Type B pancreatic cell (in vitro differentiated cells): Measurements from ENCODE around the gene EFNA5. TPM values are rescaled to one million over a fixed set of nuclear protein-coding genes. Genes with fewer than 3 reads are reported as not detected.

Source experiments
- DNase-seq: peaks from one replicate; pipeline ENCODE4 v3.0.0; 2021; ENCODE audit warnings: mixed read lengths; ENCODE audit not compliant: unreplicated experiment; ENCODE audit errors: extremely low spot score
- H3K27ac Mint-ChIP-seq: 2 replicates; pipeline ENCODE4 v1.8.0; 2021; ENCODE audit warnings: mild to moderate bottlenecking, mixed read lengths
- H3K27me3 Mint-ChIP-seq: 2 replicates; pipeline ENCODE4 v1.8.0; 2021; ENCODE audit warnings: mixed read lengths
- H3K36me3 Mint-ChIP-seq: 2 replicates; pipeline ENCODE4 v1.8.0; 2021; ENCODE audit warnings: mixed read lengths
- H3K4me1 Mint-ChIP-seq: one replicate; pipeline ENCODE4 v1.8.0; 2021; ENCODE audit warnings: mixed read lengths; ENCODE audit not compliant: unreplicated experiment
- H3K4me3 Mint-ChIP-seq: 2 replicates; pipeline ENCODE4 v1.8.0; 2021; ENCODE audit warnings: mild to moderate bottlenecking, mixed read lengths
- H3K9me3 Mint-ChIP-seq: 2 replicates; pipeline ENCODE4 v1.8.0; 2021; ENCODE audit warnings: mixed read lengths
- total RNA-seq: library from RNA; stranded (reverse); gene quantifications from 2 replicates; pipeline ENCODE4 v1.2.1, GENCODE V29; 2021; ENCODE audit warnings: low replicate concordance
- TF ChIP-seq, protein P1 (sequence below): fragments of 200-600 bp; sonication (generic); conservative IDR thresholded peaks from 2 replicates; pipeline ENCODE4 v1.5.0; 2021; ENCODE audit warnings: antibody characterized with exemption, mild to moderate bottlenecking

EFNA5 gene
- total RNA-seq, 1 donor from 2014 or later: 65.0 TPM

- TF ChIP-seq, protein P1, sequence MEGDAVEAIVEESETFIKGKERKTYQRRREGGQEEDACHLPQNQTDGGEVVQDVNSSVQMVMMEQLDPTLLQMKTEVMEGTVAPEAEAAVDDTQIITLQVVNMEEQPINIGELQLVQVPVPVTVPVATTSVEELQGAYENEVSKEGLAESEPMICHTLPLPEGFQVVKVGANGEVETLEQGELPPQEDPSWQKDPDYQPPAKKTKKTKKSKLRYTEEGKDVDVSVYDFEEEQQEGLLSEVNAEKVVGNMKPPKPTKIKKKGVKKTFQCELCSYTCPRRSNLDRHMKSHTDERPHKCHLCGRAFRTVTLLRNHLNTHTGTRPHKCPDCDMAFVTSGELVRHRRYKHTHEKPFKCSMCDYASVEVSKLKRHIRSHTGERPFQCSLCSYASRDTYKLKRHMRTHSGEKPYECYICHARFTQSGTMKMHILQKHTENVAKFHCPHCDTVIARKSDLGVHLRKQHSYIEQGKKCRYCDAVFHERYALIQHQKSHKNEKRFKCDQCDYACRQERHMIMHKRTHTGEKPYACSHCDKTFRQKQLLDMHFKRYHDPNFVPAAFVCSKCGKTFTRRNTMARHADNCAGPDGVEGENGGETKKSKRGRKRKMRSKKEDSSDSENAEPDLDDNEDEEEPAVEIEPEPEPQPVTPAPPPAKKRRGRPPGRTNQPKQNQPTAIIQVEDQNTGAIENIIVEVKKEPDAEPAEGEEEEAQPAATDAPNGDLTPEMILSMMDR: no peak
- Mint-ChIP-seq H3K27ac (peak overlapping the region; percentile 17), H3K4me3 (peak overlapping the region; percentile 57), H3K4me1 (peaks cover 42% of the 10 kb centered on the region), H3K27me3 (peaks cover 10% of the 10 kb centered on the region), H3K36me3 (no peaks in the 10 kb centered on the region), H3K9me3 (no peaks in the 10 kb centered on the region)
- DNase-seq: no peak
Observed at GRCh38 chr5:107501965-107502675, 168.6 kb downstream of the EFNA5 start.

DNA sequence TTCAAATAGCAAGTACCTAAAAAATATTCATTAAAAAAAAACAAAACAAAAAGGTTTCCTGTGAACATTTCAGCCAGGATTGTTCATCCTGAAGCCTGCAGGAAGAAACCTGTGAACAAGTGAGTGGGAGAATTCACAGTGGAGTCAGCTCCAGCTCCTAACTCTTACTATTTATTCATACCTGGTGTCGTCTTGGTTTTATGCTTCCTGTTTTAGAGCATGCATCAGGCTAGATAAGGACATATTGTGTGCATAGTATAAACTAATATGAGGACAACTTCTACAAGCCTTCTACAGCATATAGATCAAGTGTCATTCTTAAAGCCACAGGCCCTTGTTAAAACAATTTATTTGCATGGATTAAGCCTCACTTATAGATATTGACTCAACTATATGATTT, 169.9 kb downstream of the EFNA5 start:
- Mint-ChIP-seq H3K4me1 (peaks cover 36% of the 10 kb centered on the region), H3K27me3 (peaks cover 10% of the 10 kb centered on the region), H3K9me3 (peaks cover 4% of the 10 kb centered on the region), H3K4me3 (no peak overlapping the region), H3K36me3 (peaks cover 4% of the 10 kb centered on the region), H3K27ac (no peak overlapping the region)
- DNase-seq: no peak
- TF ChIP-seq, protein P1: no peak

GRCh38 chr5:107500347-107500746, 170.4 kb downstream of the EFNA5 start:
- Mint-ChIP-seq H3K4me1 (peaks cover 33% of the 10 kb centered on the region), H3K4me3 (no peak overlapping the region), H3K27me3 (peaks cover 10% of the 10 kb centered on the region), H3K9me3 (peaks cover 4% of the 10 kb centered on the region), H3K36me3 (peaks cover 5% of the 10 kb centered on the region), H3K27ac (peak overlapping the region; percentile 9)
- TF ChIP-seq, protein P1: no peak
- no peak for DNase-seq

DNA sequence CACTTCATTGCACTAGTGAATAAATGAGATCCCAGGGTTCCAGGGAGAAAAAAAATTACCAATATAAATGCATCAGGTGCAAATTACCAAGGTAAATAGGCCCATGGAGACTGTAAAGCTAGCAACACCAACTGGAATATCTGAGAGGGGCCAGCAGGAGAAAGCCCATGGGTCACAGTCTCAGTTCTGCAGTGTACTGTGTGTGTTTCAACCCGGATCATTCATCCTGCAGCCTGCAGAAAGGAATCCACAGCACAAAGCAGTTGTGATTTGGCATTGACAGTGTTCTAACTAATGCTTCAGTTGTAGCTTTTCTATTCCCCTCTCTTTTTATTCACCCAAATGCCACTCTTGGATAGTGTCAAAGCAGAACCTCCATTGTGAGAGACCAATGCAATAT, 171.0 kb downstream of the EFNA5 start:
- no peak for DNase-seq
- peaks cover 10% of the 10 kb centered on the region for H3K36me3 Mint-ChIP-seq
- H3K4me1 Mint-ChIP-seq: peaks cover 33% of the 10 kb centered on the region
- peaks cover 10% of the 10 kb centered on the region for H3K27me3 Mint-ChIP-seq
- peaks cover 10% of the 10 kb centered on the region for H3K9me3 Mint-ChIP-seq
- TF ChIP-seq, protein P1: no peak
- no peak overlapping the region for H3K27ac Mint-ChIP-seq
- no peak overlapping the region for H3K4me3 Mint-ChIP-seq

- peaks cover 33% of the 10 kb centered on the region for H3K4me1 Mint-ChIP-seq
Observed at GRCh38 chr5:107499237-107499636, 171.5 kb downstream of the EFNA5 start.

More at GRCh38 chr5:107499237-107499636, 171.5 kb downstream of the EFNA5 start:
- peaks cover 10% of the 10 kb centered on the region for H3K27me3 Mint-ChIP-seq
- no peak overlapping the region for H3K4me3 Mint-ChIP-seq
- H3K9me3 Mint-ChIP-seq: peaks cover 10% of the 10 kb centered on the region
- DNase-seq: no peak
- TF ChIP-seq, protein P1: no peak
- no peak overlapping the region for H3K27ac Mint-ChIP-seq
- peaks cover 11% of the 10 kb centered on the region for H3K36me3 Mint-ChIP-seq
